Fibroblast of pulmonary artery (primary cell): ENCODE results near the gene DNM2.

Source experiments
- DNase-seq: peaks from one replicate; pipeline ENCODE4 v3.0.0-alpha.2; 2010; ENCODE audit warnings: low read depth
- H3K4me3 ChIP-seq: replicated peaks from 2 replicates; pipeline ENCODE4 v1.5.1; 2011; ENCODE audit warnings: low read depth, mild to moderate bottlenecking, control low read depth, low read length, moderate library complexity
- CTCF ChIP-seq: IDR thresholded peaks from 2 replicates; pipeline ENCODE4 v1.5.1; 2011; ENCODE audit warnings: mild to moderate bottlenecking, control low read depth, low read length, inconsistent platforms; ENCODE audit errors: missing control alignments

The DNM2 gene

GRCh38 chr19:10747674-10748073, 29.8 kb downstream of the DNM2 start:
- TF ChIP-seq CTCF: no peak
- no peak for DNase-seq
- no peak overlapping the region for H3K4me3 ChIP-seq

GRCh38 chr19:10748195-10748926, 30.5 kb downstream of the DNM2 start:
- no peak overlapping the region for H3K4me3 ChIP-seq
- no peak for TF ChIP-seq CTCF
- DNase-seq: no peak

GRCh38 chr19:10748927-10749434, 31.1 kb downstream of the DNM2 start:
- peak; percentile 44 for DNase-seq
- no peak overlapping the region for H3K4me3 ChIP-seq
- no peak for TF ChIP-seq CTCF

- TF ChIP-seq CTCF: no peak
- no peak for DNase-seq
- H3K4me3 ChIP-seq: no peak overlapping the region
Measured at GRCh38 chr19:10749435-10750384, 31.8 kb downstream of the DNM2 start.

- no peak overlapping the region for H3K4me3 ChIP-seq
- no peak for TF ChIP-seq CTCF
- DNase-seq: peak; percentile 33
Measured at GRCh38 chr19:10751109-10751953, 33.5 kb downstream of the DNM2 start.

GRCh38 chr19:10752237-10752912, 34.5 kb downstream of the DNM2 start:
- no peak overlapping the region for H3K4me3 ChIP-seq
- DNase-seq: no peak
- TF ChIP-seq CTCF: no peak
